ENCODE data around the gene MYBPC3.

- TF ChIP-seq EZH2 (IDR thresholded peaks at IDR 0.05) (no peak), POLR2AphosphoS5 (IDR thresholded peaks at IDR 0.05; ENCODE audit: borderline replicate concordance, low read depth, low read length) (no peak)
These were observed 42.1 kb upstream of the MYBPC3 start for GRCh38 chr11:47394322-47395222.
